Osteoblast (primary cell): ENCODE results near the gene POLA1. TPM values are rescaled to one million over a fixed set of nuclear protein-coding genes. Genes with fewer than 3 reads are reported as not detected.

Source experiments
- DNase-seq: peaks from one replicate; pipeline ENCODE4 v3.0.0; 2011; ENCODE audit warnings: low spot score, mixed read lengths; ENCODE audit not compliant: insufficient read length; ENCODE audit errors: missing footprints
- H2AFZ ChIP-seq: 2 replicates; pipeline ENCODE4 v1.6.0; 2011; ENCODE audit warnings: mild to moderate bottlenecking, low read length
- H3K27ac ChIP-seq: 2 replicates; pipeline ENCODE4 v1.5.1; 2011; ENCODE audit warnings: mild to moderate bottlenecking, low read depth, low read length, moderate library complexity
- H3K27me3 ChIP-seq: 2 replicates; pipeline ENCODE4 v1.6.0; 2012; ENCODE audit warnings: mild to moderate bottlenecking, control low read depth, inconsistent platforms, low read length, moderate library complexity; ENCODE audit not compliant: insufficient read depth
- H3K36me3 ChIP-seq: 2 replicates; pipeline ENCODE4 v1.5.1; 2011; ENCODE audit warnings: mild to moderate bottlenecking, low read length, control low read depth, moderate library complexity; ENCODE audit not compliant: insufficient read depth
- H3K4me1 ChIP-seq: 2 replicates; pipeline ENCODE4 v1.5.1; 2011; ENCODE audit warnings: mild to moderate bottlenecking, low read length, control low read depth, moderate library complexity; ENCODE audit not compliant: insufficient read depth
- H3K4me2 ChIP-seq: 2 replicates; pipeline ENCODE4 v1.6.0; 2011; ENCODE audit warnings: mild to moderate bottlenecking, low read length; ENCODE audit not compliant: insufficient read depth
- H3K4me3 ChIP-seq: fragments of 200-600 bp; sonication (generic); 3 replicates; pipeline ENCODE4 v1.5.1; 2012; ENCODE audit warnings: mild to moderate bottlenecking, low read length, inconsistent platforms; ENCODE audit not compliant: insufficient read depth
- H3K79me2 ChIP-seq: 2 replicates; pipeline ENCODE4 v1.6.0; 2012; ENCODE audit warnings: mild to moderate bottlenecking, low read length, control low read depth, inconsistent platforms; ENCODE audit not compliant: insufficient read depth
- H3K9me3 ChIP-seq: 2 replicates; pipeline ENCODE4 v1.5.1; 2011; ENCODE audit warnings: low read depth, low read length, control low read depth
- H4K20me1 ChIP-seq: 2 replicates; pipeline ENCODE4 v1.6.0; 2012; ENCODE audit warnings: mild to moderate bottlenecking, low read length, control low read depth; ENCODE audit not compliant: insufficient read depth
- CTCF ChIP-seq: IDR thresholded peaks from 2 replicates; pipeline ENCODE4 v1.5.1; 2011; ENCODE audit warnings: mild to moderate bottlenecking, low read depth, low read length, moderate library complexity; ENCODE audit errors: extremely low read depth
- total RNA-seq: library from RNA; depleted of rRNA; stranded (reverse); fragments of >200 nt; gene quantifications from 2 replicates; pipeline ENCODE4 v1.2.3, GENCODE V29; 2012

POLA1 gene
- total RNA-seq, 1 donor, result 11.9 TPM

- no peak overlapping the region for H2AFZ ChIP-seq
- no peak for TF ChIP-seq CTCF
- no peaks in the 10 kb centered on the region for H4K20me1 ChIP-seq
- DNase-seq, result no peak
- no peaks in the 10 kb centered on the region for H3K4me1 ChIP-seq
- no peaks in the 10 kb centered on the region for H3K9me3 ChIP-seq
- H3K27ac ChIP-seq, result no peak overlapping the region
- no peaks in the 10 kb centered on the region for H3K79me2 ChIP-seq
- no peak overlapping the region for H3K4me3 ChIP-seq
- H3K36me3 ChIP-seq, result peaks cover 1% of the 10 kb centered on the region
- H3K4me2 ChIP-seq, result no peak overlapping the region
- H3K27me3 ChIP-seq, result no peaks in the 10 kb centered on the region
Observed at GRCh38 chrX:24741330-24741729, 47.6 kb downstream of the POLA1 start.

GRCh38 chrX:24748196-24748595 lies 54.5 kb downstream of the POLA1 start:
- Histone ChIP-seq H3K4me3 (no peak overlapping the region), H3K79me2 (no peaks in the 10 kb centered on the region), H3K9me3 (no peaks in the 10 kb centered on the region), H3K4me1 (no peaks in the 10 kb centered on the region), H3K27ac (no peak overlapping the region), H3K36me3 (no peaks in the 10 kb centered on the region), H4K20me1 (no peaks in the 10 kb centered on the region), H3K27me3 (no peaks in the 10 kb centered on the region), H2AFZ (no peak overlapping the region), H3K4me2 (no peak overlapping the region)
- TF ChIP-seq CTCF, result no peak
- DNase-seq, result no peak

- no peak for TF ChIP-seq CTCF
- H3K36me3 ChIP-seq, result no peaks in the 10 kb centered on the region
- no peak overlapping the region for H3K4me2 ChIP-seq
- H3K79me2 ChIP-seq, result no peaks in the 10 kb centered on the region
- no peak for DNase-seq
- H3K4me1 ChIP-seq, result peaks cover 17% of the 10 kb centered on the region
- no peaks in the 10 kb centered on the region for H4K20me1 ChIP-seq
- H3K9me3 ChIP-seq, result no peaks in the 10 kb centered on the region
- no peaks in the 10 kb centered on the region for H3K27me3 ChIP-seq
- no peak overlapping the region for H2AFZ ChIP-seq
- no peak overlapping the region for H3K4me3 ChIP-seq
- H3K27ac ChIP-seq, result peak overlapping the region; percentile 40
Observed at GRCh38 chrX:24759786-24760185, 66.1 kb downstream of the POLA1 start.

GRCh38 chrX:24760363-24761000 lies 66.8 kb downstream of the POLA1 start:
- Histone ChIP-seq H3K27ac (peak overlapping the region; percentile 40), H3K4me3 (no peak overlapping the region), H4K20me1 (no peaks in the 10 kb centered on the region), H3K79me2 (no peaks in the 10 kb centered on the region), H3K4me1 (peaks cover 17% of the 10 kb centered on the region), H2AFZ (no peak overlapping the region), H3K4me2 (peak overlapping the region; percentile 24), H3K36me3 (no peaks in the 10 kb centered on the region), H3K27me3 (no peaks in the 10 kb centered on the region), H3K9me3 (no peaks in the 10 kb centered on the region)
- TF ChIP-seq CTCF, result no peak
- DNase-seq, result peak; percentile 44
